ENCODE data around the gene IFT88. TPM values are rescaled to one million over a fixed set of nuclear protein-coding genes. Genes with fewer than 3 reads are reported as not detected.

IFT88 gene, protein sequence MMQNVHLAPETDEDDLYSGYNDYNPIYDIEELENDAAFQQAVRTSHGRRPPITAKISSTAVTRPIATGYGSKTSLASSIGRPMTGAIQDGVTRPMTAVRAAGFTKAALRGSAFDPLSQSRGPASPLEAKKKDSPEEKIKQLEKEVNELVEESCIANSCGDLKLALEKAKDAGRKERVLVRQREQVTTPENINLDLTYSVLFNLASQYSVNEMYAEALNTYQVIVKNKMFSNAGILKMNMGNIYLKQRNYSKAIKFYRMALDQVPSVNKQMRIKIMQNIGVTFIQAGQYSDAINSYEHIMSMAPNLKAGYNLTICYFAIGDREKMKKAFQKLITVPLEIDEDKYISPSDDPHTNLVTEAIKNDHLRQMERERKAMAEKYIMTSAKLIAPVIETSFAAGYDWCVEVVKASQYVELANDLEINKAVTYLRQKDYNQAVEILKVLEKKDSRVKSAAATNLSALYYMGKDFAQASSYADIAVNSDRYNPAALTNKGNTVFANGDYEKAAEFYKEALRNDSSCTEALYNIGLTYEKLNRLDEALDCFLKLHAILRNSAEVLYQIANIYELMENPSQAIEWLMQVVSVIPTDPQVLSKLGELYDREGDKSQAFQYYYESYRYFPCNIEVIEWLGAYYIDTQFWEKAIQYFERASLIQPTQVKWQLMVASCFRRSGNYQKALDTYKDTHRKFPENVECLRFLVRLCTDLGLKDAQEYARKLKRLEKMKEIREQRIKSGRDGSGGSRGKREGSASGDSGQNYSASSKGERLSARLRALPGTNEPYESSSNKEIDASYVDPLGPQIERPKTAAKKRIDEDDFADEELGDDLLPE
- 5.8 TPM for total RNA-seq
- long read RNA-seq, transcript IFT88-202 (26 exons, 2,856 nt), result major isoform, 12 of 23 reads
- long read RNA-seq, partial matches to known transcripts, result 4 of 23 reads
- long read RNA-seq, other reads (novel, unspliced or antisense), result 7 of 23 reads

- intact Hi-C loops (cut with micrococcal nuclease), result no loop called here
- DNase-seq, result peak; percentile 95
- peak; percentile 99 for ATAC-seq
These were observed at the start of gene IFT88 for GRCh38 chr13:20566898-20567874. IFT88 (plus strand) TSS chr13:20567157; CDS start chr13:20574386, 7,229 bp downstream.

GRCh38 chr13:20518660-20519100 is 48.3 kb upstream of the IFT88 start:
- DNase-seq, result no peak
- intact Hi-C loops (cut with micrococcal nuclease), result no loop called here
- peak; percentile 88 for ATAC-seq

GRCh38 chr13:20519875-20520274 is 47.1 kb upstream of the IFT88 start:
- intact Hi-C loops (cut with micrococcal nuclease), result no loop called here
- ATAC-seq, result no peak
- no peak for DNase-seq

- intact Hi-C loops (cut with micrococcal nuclease), result no loop called here
- DNase-seq (no peak), ATAC-seq (no peak)
These were observed 45.4 kb upstream of the IFT88 start for GRCh38 chr13:20521364-20522115.

GRCh38 chr13:20525144-20525600 is 41.8 kb upstream of the IFT88 start:
- DNase-seq (peak; percentile 39), ATAC-seq (peak; percentile 38)
- intact Hi-C loops (cut with micrococcal nuclease), result no loop called here

GRCh38 chr13:20525601-20526544 is 41.1 kb upstream of the IFT88 start, which contains the start of gene CRYL1:
CRYL1 (minus strand) TSS chr13:20525857; CDS start chr13:20525794, 63 bp downstream.
- intact Hi-C loops (cut with micrococcal nuclease), result no loop called here
- DNase-seq, result peak; percentile 92
- peak; percentile 99 for ATAC-seq

- no peak for ATAC-seq
- intact Hi-C loops (cut with micrococcal nuclease), result no loop called here
- DNase-seq, result no peak
These were observed 40.3 kb upstream of the IFT88 start for GRCh38 chr13:20526664-20527063.

DNA sequence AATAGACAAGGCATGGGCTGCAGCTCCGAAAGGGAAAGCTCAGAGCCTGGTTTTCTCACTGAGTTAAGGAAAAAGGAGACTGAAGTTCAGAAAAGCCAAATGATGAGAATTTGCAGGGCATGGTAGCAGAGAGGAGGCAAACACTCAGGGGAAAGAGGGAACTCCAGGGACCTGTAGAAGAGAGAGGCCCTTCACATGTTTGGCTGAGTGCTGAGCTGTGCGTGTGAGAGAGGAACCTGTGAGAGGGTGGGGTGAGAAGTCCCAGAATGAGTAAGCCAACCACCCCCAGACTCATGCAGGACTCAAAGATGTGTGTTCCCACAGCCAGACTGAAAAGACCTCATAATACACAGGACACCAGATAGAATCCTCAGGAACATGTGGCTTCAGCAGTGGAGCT is 38.5 kb upstream of the IFT88 start:
- intact Hi-C loops (cut with micrococcal nuclease), result no loop called here
- ATAC-seq (no peak), DNase-seq (no peak)

DNA sequence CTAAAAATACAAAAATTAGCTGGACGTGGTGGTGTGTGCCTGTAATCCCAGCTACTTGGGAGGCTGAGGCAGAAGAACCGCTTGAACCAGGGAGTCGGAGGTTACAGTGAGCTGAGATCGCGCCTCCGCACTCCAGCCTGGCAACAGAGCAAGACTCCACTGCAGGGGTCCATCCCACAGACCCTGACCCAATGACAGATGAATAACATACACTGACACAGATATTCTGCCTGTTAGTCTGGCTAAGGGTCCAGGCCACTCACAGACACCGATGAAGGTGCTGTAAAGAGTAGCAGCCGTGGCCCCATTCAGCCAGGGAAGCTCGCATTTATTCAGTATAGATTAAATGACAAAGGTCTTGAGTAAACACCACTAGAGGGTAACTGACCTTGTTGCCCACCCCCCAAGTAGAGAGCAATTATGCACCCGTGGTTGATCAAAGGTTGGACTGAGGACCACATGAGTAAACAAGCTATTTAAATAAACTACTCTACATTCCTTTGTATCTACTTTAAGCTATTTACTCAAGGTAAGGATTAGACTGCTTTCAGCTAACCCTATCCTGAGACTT is 32.8 kb upstream of the IFT88 start:
- intact Hi-C loops (cut with micrococcal nuclease), result no loop called here
- no peak for ATAC-seq
- no peak for DNase-seq

DNA sequence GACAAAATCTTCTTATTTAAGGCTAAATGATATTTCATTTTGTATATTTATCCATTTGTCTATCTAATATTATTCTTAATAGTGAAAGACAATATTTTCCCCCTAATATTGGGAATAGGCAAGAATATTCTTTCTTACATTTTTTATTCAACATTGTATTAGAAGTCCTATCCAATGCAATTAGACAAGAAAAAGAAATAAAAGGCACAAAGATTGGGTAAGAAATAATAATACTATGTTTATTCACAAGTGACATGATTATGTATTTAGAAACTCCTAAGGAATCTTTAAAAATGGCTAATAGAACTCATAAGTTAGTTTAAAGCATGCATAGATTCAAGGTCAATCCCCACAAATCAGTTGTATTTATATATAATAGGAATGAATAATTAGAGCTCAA is 30.0 kb upstream of the IFT88 start:
- intact Hi-C loops (cut with micrococcal nuclease), result no loop called here
- ATAC-seq (no peak), DNase-seq (no peak)

DNA sequence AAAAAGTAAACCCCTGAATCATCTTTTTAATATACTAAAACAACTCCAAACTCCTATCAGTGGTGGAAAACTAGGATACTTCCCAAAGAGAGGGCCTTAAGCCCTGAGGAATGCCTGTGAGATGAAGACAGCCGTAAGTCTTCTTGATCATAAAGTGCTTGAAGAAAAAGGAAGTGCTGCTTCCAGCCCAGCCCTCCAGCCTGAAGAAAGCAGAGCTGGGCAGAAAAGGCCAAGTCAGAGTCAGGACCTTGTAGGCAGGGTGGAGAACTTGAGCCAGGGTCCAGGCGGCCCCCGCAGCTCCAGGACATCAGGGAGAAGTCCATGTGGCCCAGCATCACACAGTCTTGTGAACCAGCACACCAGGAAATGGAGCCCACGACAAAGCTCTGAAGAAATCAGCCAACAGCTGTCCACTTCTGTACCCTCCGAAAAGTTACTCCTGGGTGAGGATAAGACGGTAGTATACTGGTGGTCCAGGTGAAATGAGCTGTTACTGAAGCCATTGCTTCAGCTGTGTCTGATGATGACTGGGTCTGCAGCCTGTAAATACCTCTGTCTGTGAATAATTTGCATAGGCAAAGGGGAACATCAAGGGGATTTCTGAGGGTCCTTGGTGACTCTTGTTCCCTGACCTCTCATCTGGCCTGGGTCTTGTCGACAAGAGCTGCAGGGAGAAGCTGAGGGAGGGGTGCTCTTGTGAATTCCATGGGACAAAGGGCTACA is 22.6 kb upstream of the IFT88 start:
- intact Hi-C loops (cut with micrococcal nuclease), result no loop called here
- ATAC-seq, result peak; percentile 26
- no peak for DNase-seq

GRCh38 chr13:20546556-20546955 is 20.4 kb upstream of the IFT88 start:
- no peak for DNase-seq
- intact Hi-C loops (cut with micrococcal nuclease), result no loop called here
- ATAC-seq, result peak; percentile 60

DNA sequence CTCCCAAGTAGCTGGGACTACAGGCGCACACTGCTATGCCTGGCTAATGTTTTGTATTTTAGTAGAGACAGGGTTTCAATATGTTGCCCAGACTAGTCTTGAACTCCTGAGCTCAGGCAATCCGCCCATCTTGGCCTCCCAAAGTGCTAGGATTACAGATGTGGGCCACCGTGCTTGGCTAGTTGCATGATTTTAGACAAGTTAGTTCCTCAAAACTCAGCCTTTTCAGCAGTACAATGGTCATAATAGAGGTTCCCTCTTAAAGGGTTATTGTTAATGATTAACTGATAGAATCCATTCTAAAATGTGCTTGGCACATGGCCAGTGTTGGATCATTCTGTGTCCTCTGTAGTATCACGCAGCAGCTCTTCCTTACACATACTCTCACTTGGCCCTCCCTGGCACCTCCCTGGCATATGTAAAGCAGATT is 19.5 kb upstream of the IFT88 start:
- ATAC-seq (no peak), DNase-seq (no peak)
- intact Hi-C loops (cut with micrococcal nuclease), result no loop called here

DNA sequence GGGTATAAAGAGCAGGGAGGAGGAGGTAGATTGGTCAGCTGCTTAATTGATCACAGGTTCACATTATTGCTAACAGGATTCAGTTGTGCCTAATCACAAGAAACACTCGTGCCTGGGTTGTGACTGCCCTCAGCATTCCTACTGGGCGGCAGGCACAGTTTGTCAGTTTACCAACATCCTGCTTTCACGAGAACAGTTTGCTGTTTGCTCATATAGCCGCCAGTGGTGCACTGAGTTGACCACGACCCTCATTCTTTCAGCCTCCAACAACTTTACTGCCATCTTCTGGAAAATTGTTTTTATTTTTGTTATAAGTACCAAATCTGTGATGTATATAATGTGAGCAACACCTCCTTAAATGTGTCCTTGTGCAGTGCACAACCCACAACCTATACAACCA is 16.2 kb upstream of the IFT88 start:
- intact Hi-C loops (cut with micrococcal nuclease), result no loop called here
- ATAC-seq (no peak), DNase-seq (no peak)

DNA sequence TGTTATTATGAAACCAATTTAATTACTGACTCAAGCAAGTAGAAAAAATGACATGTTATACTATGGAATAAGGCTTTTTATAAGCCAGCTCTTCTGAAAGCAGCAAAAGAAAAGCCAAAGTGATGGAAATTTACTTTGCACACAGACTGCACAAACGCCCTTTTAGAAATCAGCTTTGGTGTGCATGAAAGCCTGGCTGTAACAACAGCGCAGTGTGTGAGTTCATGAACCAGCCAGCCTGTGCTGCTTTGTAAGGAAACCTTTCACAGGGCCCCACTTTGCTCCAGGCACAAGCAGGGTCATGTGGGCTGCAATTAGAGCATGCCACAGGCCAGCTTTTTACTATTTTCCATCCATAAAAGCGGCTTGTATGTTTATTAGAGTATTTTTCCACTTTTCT is 13.6 kb upstream of the IFT88 start:
- ATAC-seq (no peak), DNase-seq (no peak)
- intact Hi-C loops (cut with micrococcal nuclease), result no loop called here

DNA sequence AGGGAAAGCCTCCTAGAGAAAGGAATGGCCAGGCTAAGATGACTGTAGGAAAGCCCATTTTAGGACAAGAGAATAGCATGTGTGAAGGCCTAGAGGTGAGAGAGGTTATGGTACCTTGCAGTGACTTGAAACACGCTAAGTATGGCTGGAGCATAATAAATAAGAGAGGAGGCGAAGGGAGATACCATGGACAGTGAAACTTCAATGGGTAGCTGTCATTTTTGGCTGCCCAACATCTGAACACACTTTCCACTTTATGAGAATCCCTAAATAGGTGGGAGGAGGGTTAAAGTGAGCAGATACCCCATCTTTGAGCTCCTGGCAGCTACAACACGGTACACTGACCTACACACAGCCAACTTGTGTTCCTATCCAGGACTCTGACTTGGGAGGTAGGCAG is 8.0 kb upstream of the IFT88 start:
- ATAC-seq, result no peak
- DNase-seq, result no peak
- intact Hi-C loops (cut with micrococcal nuclease), result no loop called here
